GM18858 (cell line): ENCODE data around the gene PCBD1.

ENCODE experiments used
- ATAC-seq: cut with Tn5 transposase; IDR thresholded peaks from one replicate; pipeline ENCODE4 v1.9.1; 2021; ENCODE audit not compliant: unreplicated experiment

The PCBD1 gene

DNA sequence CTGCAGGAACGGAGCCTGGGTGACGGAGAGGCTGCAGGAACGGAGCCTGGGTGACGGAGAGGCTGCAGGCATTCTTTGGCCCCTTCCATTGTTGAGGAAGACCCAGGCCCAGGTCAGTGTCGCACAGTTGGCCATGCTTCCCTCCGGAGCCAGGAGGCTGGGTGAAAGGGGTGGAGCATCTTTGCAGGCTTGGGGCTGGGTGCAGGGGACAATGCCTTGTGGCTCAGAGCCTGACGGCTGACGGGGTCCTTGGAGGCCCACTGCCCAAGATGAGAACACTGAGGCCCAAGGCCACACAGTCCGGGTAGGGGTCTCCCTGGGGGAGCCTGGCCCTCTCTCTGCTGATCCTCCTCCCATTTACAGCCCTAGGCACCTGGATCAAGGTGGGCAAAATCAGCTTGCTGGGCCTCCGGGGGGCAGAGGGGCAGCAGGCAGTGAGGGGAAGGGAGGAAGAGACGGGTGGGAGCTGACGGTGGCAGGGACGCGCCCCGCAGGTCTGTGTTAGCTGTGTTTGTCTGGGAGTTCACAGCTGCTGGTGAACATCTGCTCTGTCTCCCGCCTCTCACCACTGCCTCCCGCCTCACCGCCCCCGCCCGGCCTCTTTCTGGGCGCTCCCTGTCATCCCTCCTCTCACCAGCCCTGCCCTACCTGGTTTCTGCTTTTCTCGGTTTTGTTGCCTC lies 30.6 kb upstream of the PCBD1 start:
- no peak for ATAC-seq

DNA sequence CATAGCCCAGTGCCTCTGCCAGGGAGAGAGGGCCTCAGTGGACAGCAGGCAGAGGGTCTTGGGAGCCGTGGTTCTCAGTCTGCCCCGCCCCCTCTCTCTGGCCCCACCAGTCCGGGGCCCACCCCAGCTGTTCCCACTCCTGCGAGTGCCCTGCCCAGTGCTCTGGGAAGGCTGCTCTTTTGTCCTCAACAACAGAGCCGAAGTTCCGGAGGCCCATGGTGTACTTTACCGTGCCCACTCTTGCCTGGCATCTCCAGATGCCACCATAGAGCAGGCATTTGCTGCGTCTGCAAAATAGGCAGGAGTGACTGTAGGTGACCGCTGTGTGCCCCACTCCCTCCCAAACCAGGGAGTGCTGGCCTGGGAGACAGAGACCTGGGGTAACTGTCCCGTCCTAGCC lies 29.3 kb upstream of the PCBD1 start:
- no peak for ATAC-seq

DNA sequence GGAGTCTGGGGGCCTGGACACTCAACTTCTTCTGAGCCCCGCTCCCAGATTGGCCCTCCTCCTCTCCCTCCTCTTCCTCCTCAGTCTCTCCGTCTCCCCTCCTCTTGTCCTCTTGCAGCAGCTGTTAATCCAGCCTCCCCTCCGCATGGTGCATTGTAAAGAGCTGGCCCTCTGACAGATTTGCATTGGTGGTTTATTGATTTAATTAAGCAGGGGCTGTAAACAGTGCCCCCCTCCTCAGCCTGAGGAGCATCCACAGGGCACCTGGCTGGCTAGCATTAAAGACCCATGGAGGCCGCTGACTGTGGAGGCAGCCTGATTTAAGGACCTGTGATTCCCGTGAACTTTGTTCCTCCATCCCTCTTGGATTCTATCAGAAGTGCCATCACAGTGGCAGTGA lies 28.9 kb upstream of the PCBD1 start:
- ATAC-seq = no peak

DNA sequence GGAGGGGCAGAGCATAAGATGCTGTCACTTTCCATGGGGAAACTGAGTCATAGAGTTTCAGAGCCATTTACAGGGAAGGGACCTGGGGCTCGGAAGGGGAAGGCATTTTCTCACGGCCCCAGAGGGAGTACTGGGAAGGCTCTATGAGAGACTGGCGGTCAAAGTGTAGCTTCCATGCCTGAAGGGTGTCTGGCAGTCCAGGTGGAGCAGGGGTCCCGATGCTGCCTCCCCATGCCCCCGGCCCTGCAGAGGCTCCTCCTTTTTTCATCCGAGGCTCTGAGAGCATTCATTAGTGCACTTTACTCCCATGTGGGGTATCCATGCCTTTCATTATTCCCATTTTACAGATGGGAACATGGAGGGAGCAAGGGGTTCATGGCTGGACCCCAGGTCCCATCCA lies 27.9 kb upstream of the PCBD1 start:
- no peak for ATAC-seq

DNA sequence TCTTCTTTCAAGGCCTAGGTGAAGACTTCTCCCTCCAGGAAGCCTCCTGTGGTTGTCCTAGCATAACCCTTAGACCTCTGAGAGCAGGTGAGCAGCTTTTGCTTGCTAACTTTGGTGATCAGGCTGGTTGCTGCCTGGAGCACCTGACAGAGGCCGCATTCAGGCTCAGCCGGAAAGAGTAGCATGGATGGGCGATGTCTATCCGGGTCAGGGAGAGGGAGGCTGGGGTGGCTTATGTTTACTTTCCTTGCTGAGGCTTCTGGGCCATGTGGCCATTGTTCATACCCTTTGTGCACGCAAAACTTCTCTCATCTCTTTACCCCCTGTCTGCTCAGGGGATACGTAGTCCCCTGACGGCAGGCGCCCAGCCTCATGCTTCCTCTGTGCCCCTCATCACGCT lies 27.4 kb upstream of the PCBD1 start:
- ATAC-seq = no peak

DNA sequence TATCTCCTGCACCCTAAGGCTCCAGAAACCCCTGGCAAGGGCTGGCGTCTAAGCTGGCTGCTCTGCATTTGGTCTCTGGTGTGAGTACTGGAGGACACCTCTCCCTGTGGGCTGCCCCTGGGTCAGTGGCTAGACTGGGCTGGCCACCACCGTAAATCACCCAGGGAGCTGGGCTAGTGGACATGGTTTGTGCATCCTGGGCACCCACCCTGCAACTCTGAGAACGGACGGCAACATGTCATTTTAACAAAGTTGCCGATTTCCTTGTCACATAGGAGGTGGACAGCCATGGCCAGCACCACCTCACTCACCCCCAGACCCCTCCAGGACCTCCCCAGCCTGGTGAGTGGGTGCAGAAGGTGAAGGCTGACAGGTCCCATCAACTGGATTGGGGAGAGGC lies 26.8 kb upstream of the PCBD1 start:
- no peak for ATAC-seq

DNA sequence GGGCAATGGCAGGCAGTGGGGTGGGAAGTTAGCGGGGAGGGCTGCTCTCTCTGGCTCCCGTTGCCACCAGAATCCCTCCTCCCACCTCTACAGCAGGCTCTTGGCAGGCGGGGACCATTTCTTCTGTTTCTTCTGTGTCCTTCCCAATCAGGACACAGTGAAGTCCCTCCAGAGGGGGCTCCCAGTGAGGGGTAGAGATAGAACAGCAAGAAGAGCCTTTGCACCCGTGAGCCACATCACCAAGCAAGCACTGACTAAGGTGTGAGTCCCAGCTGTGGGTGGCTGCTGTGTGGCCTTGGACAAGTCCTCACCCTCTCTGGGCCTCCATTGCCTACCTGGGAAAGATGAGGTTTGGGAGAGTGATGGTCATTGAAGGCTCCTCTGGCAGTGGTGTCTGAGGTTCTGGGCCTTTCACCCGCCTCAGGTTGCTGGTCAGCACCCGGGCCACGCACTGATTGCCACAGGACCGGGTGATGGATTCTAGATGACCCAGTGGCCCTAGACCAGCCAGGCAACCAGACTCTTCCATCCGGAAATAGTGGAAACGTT lies 26.0 kb upstream of the PCBD1 start:
- ATAC-seq = no peak

DNA sequence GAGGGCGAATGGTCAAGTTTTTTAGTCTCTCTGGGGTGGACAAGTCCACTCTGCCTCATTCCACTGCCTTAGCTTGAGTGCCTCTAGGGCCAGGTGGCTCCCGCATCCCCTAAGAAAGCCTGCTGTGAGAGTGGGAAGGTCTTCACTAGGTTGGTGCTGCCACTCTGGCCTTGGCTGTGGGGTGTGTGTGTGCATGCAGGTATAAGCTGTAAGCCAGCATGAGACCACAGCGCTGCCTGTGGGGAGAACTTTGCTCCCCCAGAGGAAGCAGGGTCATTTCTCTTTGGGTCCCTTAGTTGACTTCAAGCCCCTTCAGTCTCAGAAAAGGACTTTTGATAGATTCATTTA lies 25.5 kb upstream of the PCBD1 start:
- no peak for ATAC-seq

DNA sequence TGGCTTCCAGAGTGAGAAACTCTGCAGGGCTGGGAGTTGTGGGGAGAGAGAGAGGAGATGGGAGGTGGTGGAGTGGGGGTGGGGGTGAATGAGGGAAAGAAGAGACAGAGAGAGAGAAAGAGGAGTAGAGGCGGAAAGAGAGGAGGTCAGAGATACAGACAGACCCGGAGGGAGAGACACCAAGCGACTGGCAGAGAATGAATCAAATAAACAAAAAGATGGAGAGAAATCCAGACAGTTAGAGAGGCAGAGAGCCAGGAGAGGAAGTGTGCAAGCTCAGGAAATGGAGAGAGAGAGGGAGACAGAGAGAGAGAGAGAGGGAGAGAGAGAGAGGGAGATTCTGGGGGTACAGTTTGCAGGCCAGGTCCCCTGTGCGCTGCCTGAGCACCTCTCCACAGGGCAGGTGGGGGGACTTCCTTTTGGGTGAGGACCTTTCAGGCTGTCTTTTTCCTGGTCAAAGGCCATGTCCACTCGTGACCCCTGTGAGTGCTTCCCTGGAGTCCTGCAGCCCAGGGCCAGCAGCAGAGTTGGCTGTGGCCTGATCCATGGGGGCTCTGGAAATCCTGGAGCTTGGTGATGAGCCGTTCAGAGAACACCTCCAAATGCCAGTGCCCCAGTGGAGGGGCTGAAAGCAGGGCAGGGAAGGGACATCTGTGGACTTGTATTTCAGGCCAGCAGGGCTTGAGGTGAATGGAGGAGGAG lies 25.0 kb upstream of the PCBD1 start:
- no peak for ATAC-seq

DNA sequence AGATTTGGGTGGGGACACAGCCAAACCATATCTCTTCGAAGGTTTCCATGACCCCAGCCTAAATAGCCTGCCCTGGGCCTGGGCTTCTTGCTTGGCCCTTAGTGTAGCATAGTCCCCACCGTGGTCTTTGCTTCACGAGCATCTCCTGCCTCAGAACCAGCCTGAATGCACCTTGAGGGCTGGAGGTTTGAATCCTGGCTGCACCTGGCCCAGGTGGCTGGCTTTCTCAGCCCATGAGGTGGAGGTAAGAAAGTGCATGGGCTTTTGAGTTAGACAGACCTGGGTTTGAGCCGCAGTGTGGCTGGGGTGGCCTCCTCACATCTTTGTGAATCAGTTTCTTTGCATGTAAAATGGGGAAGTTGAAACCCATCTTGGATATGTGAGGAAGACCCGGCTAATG lies 24.2 kb upstream of the PCBD1 start:
- ATAC-seq = no peak

DNA sequence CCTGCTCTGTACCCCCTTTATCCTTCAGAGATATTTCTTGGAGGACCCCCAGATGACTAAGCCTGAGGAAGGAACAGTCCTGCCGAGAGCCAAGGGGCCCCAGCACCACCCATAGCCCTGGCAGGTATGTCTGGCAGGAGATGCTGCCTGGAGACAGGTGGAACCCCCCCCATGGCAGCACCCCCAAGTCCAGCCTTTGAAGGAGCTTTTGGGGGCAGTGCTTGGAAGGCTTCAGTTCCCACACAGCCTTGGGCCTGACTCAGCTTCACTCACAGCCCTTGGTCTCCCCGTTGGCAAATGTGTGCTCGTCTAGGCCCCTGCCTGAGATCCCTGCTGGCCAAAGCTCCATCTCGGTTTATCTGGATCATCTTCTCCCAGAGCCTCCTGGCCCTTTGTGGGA lies 23.0 kb upstream of the PCBD1 start:
- no peak for ATAC-seq

DNA sequence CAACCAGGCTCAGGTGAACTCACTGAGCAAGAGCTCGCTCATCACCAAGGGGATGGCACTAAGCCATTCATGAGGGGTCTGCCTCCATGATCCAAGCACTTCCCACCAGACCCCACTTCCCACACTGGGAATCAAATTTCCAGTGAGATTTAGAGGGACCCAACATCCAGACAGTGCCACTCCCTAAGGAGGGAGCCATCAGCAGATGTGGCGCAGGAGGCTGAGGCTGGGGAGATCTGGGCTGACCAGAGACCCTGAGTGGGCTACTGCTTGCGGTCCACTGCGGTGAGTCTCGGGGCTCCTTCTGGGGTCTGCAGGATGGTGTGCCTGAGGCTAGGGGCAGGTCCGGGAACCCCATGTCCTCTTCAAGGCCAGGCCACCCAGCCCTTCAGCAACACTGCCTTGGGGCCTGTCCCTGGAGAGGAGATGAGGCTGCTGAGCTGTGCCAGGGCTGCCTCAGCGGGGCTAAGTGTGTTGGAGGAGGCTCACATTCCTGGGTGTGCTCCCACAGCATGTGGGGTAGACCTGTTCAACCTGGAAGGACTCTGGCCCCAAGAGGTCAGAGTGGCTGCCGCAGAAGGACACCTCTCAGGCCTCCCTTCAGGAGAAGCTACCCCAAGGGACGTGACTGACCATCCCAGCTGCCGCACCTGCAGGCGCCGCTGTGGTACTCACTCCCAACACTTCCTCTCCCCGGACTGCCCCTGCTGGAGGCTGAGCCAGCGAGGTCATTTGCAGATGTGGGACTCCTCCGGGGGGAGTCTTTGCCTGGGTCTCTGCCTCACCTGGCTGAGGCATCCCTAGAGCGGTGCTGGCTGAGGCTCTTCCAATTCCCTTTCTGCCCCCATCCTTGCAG lies 22.3 kb upstream of the PCBD1 start:
- ATAC-seq = no peak

DNA sequence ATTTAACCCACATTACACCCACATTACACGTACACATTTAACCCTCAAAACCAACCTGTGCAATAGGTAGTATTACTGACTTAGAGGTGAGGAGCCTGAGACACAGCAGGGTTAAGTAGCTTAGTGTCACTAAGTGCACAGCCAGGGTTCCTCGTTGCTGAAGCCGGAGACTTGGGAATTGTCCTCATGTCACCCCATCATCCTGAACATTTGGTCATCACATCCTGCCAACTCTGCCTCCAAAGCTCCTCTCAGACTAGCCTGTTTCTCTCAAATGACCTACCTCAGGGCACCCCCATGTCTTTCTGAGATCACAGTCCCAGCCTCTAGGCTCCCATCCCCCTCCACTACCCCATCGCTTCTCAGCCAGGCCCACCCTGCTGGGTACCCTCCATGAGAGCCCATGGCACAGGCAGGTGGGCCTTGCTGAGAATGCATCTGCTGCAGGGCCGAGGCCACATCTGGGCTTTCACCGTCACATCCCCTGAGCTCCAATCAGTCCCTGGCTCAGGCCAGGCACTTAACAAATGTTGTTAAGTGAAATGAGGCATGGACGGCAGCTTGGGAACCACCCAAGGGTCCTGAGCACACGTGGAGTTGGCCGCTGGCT lies 21.1 kb upstream of the PCBD1 start:
- ATAC-seq = no peak

DNA sequence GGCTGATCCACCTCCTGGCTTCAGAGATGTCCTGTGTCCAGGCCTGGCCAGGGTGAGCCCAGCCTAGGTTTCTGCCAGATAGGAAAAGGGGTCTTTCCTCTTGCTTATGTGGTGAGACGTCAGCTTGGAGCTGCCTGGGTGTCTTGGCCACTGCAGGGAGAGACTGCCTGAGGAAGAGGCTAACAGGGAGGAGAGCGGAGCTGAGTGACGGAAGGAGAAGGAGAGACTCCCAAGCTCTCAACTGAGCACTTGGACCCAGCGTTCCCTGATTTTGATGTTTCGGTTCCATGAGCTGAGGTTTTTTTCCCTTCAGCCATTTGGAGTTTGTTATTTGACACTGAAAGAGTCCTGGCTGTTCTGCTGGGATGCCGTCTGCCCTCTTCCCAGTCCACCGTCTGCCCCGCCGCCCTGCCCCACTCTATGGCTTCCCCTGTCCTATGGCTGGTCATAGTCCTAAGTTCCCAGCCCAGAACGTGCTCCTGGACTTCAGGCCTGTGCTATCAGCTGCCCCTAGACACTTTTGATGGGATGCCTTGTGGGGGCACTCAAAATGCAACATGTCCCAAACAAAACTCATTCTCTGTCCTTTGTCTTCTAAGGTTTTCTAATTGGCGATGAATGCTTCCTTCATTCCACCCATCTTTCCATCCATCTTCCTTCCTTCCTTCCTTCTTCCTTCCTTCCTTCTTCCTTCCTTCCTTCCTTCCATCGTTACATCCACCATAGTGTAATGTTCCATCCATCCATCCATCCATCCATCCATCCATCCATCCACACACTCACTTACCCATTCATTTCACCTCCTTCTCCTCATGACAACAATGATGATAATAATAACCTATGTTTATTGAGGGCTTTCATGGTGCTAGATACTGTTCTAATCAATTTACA lies 20.3 kb upstream of the PCBD1 start:
- no peak for ATAC-seq

DNA sequence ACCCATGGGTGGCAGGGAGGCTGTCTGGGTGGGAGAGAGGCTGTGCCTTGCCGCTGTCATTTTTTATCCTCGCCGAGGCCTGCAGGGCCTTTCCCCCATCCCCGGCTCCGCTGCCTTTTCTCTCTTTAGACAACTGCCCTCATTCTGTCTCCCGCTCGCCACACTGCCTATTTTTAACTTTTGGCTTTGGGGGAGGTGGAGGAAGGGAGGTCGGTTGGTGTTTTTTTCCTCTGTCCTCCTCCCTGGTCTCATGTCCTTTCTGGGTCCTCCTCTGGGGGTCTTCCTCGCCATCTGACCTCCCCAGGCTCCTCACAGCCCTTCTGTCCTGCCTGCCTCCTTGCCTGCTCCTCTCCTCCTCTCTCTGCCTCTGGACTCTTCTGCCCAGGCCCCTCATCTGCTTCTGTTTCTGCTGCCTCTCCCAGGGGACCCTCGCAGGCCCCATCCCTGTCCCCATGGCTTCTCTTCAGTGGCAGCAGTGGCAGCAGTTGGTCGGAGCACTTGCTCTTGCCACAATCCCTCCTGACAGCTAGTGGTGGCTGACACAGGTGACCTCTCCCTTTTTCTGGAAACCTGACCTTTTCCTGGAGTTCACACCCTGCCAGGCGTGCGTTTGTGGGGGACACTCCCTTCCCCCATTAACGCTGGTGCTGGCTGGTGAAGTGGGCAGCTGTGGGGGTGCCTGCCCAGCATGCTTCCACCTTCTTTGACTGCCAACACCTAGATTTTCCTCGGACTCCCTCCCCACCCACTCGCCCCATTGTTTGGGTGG lies 19.5 kb upstream of the PCBD1 start:
- no peak for ATAC-seq

DNA sequence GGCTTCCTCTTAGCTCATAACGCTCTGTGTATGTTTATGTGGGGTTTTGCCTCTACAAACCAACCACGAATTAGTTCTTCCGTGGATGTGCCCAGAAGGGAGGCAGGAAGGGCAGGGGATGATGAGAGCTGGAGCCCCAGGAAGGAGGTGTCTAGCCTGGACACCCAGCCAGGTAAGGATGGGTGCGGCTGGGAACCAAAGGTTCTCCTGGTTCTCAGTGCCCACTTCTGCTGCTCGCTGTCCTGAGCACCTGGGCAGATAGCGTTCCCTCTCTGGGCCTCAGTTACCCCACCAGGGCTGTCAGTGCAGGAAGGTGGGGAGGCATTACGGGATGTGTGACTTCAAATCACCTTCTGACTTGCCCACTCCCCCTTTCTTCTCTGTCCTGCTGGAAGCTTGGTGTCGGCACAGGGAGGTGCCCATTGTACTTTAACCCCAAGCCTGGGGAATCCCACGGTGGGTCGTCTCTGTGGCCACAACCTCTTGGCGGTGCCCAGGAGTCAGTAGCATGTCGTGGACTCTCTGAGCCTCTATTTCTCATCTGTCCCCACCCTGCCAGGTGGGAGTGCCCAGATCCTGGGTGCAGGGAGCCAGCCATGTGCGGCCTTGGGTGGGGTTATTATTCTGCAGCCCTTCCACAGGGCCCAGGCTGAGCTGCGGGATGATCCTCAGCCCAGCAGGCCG lies 18.7 kb upstream of the PCBD1 start:
- ATAC-seq = no peak

DNA sequence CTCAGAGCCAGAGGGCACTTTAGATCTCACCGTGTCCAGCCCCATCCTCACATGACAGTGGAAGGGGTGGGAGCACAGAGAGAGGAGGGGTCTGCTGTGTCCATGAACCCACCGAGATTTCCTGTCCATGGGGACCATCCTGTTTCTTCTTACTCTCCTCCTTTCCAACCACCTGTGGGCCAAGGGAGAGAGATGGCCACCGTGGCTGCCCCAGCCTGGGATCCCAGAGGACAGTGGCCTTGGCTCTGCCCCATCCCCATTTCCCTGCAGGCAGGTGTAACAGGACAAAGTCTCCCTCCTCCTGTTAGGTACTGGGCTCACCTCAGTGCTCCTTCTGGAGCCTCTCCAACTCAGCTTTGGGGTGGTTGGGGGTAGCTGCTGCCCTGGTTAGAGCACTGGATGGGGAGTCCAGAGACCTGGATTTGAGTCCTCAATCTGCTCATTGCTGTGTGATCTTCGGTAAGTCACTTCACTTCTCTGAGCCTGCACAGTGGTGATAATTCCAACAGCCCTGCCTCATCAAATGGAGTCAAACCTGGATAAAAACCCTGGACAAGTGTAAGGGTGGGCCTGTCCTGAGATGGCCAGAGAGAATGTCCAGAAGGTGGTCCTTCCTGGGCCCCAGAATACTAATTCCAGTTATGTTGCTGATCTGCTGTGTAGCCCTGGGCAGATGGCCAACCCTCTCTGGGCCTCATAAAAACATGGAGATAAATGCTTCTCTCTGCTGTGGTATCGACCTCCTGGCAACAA lies 17.8 kb upstream of the PCBD1 start:
- no peak for ATAC-seq
